IPS DF 6.9 (cell line): ENCODE data around the gene TBL1X.

Experiments
- DNase-seq: peaks from one replicate; pipeline ENCODE4 v3.0.0-alpha.2; 2013; ENCODE audit warnings: low read depth, low spot score
- H3K27ac ChIP-seq: one replicate; pipeline ENCODE4 v1.5.1; 2013; ENCODE audit warnings: low read length, control low read depth
- H3K27me3 ChIP-seq: 2 replicates; pipeline ENCODE4 v1.6.1; 2013; ENCODE audit warnings: mild to moderate bottlenecking, low read length; ENCODE audit not compliant: control insufficient read depth, insufficient read depth
- H3K36me3 ChIP-seq: 2 replicates; pipeline ENCODE4 v1.6.1; 2013; ENCODE audit warnings: low read length; ENCODE audit not compliant: control insufficient read depth, insufficient read depth
- H3K4me1 ChIP-seq: 2 replicates; pipeline ENCODE4 v1.6.1; 2013; ENCODE audit warnings: low read length; ENCODE audit not compliant: control insufficient read depth, insufficient read depth
- H3K4me3 ChIP-seq: 2 replicates; pipeline ENCODE4 v1.5.1; 2013; ENCODE audit warnings: mild to moderate bottlenecking, low read length
- H3K9me3 ChIP-seq: 2 replicates; pipeline ENCODE4 v1.6.1; 2013; ENCODE audit warnings: low read length, inconsistent platforms; ENCODE audit not compliant: control insufficient read depth, insufficient read depth
- WGBS: extraction: QIAGEN DNeasy Blood & Tissue Kit; methylation state at CpG from one replicate; pipeline ENCODE4 v1.1.7; 2013; ENCODE audit warnings: mixed read lengths, missing lambda C conversion rate; ENCODE audit not compliant: insufficient read length, insufficient coverage; 5-methylcytosine and 5-hydroxymethylcytosine counted together

TBL1X gene

DNA sequence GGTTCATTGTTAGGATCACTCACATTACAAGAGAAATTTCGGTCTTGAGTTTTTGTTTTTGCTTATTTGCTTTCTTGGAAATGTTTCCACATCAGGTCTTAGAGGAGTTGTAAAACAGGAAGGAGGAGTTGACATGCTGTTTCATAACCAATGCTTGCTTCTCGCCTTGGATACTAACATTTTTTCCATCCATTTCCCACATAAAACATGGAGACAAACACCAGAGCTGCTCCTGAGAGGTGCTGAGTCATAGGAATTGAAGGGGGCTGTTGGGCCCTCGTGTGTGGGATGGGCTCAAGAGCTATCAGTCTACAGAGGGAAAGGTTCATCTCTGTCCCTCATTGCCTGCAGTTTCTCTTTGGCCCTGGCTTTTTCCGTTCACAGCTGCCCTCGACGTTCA lies 29.9 kb downstream of the TBL1X start:
- DNase-seq: no peak
- H3K27ac ChIP-seq: no peak overlapping the region
- WGBS: no CpG with 5 or more reads among the region's 6 CpGs

DNA sequence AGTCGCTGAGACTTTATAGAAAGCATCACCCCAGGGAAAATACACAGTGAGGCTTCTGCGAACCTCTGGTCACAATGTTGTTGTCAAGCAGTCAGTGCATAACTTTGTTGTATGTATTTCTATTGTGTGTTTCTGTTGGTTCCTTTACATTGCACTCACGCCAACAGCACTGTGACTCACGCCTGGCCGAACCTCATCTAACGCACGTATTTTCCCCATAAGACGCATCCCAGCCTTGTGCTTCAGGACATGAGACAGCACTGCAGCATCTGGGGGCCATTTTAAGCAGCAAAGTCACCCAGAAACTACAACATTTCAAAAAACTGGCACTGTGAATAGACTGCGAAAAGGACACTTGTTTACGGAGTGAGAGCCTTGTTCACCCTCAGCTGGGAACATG lies 30.6 kb downstream of the TBL1X start:
- H3K4me3 ChIP-seq: no peak overlapping the region
- no CpG with 5 or more reads among the region's 10 CpGs for WGBS
- no peak for DNase-seq
- no peaks in the 10 kb centered on the region for H3K27me3 ChIP-seq
- H3K4me1 ChIP-seq: no peaks in the 10 kb centered on the region
- no peaks in the 10 kb centered on the region for H3K9me3 ChIP-seq
- H3K27ac ChIP-seq: no peak overlapping the region
- H3K36me3 ChIP-seq: no peaks in the 10 kb centered on the region

More for the DNA sequence above, 29.9 kb downstream of the TBL1X start:
- Histone ChIP-seq H3K27me3 (no peaks in the 10 kb centered on the region), H3K4me1 (no peaks in the 10 kb centered on the region), H3K9me3 (no peaks in the 10 kb centered on the region), H3K4me3 (no peak overlapping the region), H3K36me3 (no peaks in the 10 kb centered on the region)

DNA sequence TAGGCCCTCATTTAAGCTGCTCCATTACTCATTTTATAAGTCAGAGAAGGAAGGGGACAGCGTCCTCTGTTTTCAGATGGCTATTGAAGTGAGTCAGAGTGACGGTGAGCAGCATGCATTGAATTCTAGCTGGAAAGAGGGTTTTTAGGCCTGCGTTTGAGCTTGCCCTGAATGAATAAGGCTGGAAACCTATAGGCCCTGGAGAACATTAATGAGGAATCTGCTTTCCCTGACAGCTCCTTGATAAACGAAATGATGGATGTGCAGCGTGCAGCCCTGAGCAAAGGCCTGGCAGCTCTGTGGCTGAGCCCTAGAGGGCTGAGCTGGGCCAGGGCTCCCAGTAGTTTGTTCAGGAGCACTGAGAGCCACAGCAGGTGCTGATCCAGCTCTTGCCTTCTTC lies 33.4 kb downstream of the TBL1X start:
- no peak overlapping the region for H3K27ac ChIP-seq
- no peaks in the 10 kb centered on the region for H3K36me3 ChIP-seq
- H3K9me3 ChIP-seq: no peaks in the 10 kb centered on the region
- DNase-seq: no peak
- H3K27me3 ChIP-seq: no peaks in the 10 kb centered on the region
- no CpG with 5 or more reads among the region's 5 CpGs for WGBS
- no peaks in the 10 kb centered on the region for H3K4me1 ChIP-seq
- H3K4me3 ChIP-seq: no peak overlapping the region

GRCh38 chrX:9500584-9500983 lies 35.7 kb downstream of the TBL1X start:
- H3K4me3 ChIP-seq: no peak overlapping the region
- no peaks in the 10 kb centered on the region for H3K27me3 ChIP-seq
- no peaks in the 10 kb centered on the region for H3K36me3 ChIP-seq
- no CpG with 5 or more reads among the region's 6 CpGs for WGBS
- no peak for DNase-seq
- H3K4me1 ChIP-seq: no peaks in the 10 kb centered on the region
- no peak overlapping the region for H3K27ac ChIP-seq
- no peaks in the 10 kb centered on the region for H3K9me3 ChIP-seq

DNA sequence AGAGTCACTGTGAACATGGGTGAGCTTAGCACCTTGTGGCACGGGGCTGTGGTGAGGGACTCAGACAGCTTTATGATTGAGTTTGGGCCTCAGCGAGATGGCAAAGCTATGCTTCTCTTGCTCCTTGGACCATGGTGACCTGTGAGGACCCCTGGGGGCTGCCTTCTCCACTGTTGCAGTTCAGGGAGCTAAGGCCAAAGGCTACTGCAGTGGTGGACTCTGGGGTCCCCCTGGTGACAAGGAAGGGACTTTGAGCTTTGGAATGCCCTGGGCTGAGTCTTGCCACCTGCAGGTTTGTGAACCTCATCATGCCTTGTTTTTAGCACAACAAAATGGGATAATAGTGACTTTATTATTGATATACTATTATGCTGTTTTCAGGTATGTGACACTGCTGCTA lies 36.5 kb downstream of the TBL1X start:
- no peak overlapping the region for H3K27ac ChIP-seq
- no CpG with 5 or more reads among the region's 2 CpGs for WGBS
- no peaks in the 10 kb centered on the region for H3K4me1 ChIP-seq
- no peaks in the 10 kb centered on the region for H3K36me3 ChIP-seq
- no peak overlapping the region for H3K4me3 ChIP-seq
- H3K9me3 ChIP-seq: no peaks in the 10 kb centered on the region
- no peaks in the 10 kb centered on the region for H3K27me3 ChIP-seq
- DNase-seq: no peak

- Histone ChIP-seq H3K4me3 (no peak overlapping the region), H3K9me3 (no peaks in the 10 kb centered on the region), H3K27ac (no peak overlapping the region), H3K27me3 (no peaks in the 10 kb centered on the region), H3K36me3 (no peaks in the 10 kb centered on the region), H3K4me1 (no peaks in the 10 kb centered on the region)
- WGBS: no CpG with 5 or more reads among the region's 8 CpGs
- DNase-seq: no peak
Measured at GRCh38 chrX:9503261-9503660, 38.4 kb downstream of the TBL1X start.

- WGBS: no CpG with 5 or more reads among the region's 2 CpGs
Measured at GRCh38 chrX:9510366-9510765, 45.5 kb downstream of the TBL1X start.

DNA sequence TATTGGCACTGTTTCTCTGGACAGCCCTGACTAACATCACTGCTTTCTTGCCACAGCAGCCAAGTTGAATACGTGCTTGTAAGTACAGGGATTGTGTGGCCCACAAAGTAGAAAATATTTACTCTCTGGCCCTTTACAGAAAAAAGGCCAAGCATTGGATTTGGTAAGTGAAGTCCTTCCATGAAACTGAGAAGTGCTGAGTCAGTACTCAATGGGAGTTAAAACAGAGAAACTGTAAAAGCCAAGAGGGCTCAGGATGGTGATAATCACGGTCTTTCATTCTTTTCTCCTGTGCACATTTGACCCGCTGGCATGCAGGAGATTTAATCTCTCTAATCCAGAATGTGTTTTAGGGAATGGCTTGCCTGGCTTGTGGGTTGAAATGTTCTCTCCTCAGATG lies 46.1 kb downstream of the TBL1X start:
- DNase-seq: no peak
- no CpG with 5 or more reads among the region's 3 CpGs for WGBS
- H3K36me3 ChIP-seq: no peaks in the 10 kb centered on the region

More at GRCh38 chrX:9510366-9510765, 45.5 kb downstream of the TBL1X start:
- Histone ChIP-seq H3K4me1 (no peaks in the 10 kb centered on the region), H3K36me3 (no peaks in the 10 kb centered on the region), H3K27me3 (no peaks in the 10 kb centered on the region), H3K27ac (no peak overlapping the region), H3K9me3 (no peaks in the 10 kb centered on the region), H3K4me3 (no peak overlapping the region)
- DNase-seq: no peak

DNA sequence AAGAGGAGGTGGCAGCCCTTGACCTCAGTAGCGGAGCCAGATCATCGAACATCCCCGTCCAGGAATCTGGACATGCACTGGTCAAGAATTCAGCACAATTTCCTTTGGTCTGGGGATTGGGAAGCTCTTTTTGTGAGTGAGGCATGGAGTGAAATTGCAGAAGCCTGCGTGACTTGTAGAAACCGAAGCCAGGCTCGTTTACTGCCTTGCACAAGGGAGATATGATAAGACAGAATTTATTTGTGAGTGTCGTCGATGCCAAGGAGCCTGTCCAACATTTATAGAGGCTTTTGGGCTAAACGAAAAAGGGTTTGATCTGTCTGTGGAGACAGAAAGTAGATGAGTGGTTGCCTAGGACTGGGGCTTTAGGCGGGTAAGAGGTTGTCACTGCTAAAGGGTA lies 50.6 kb downstream of the TBL1X start:
- H3K36me3 ChIP-seq: no peaks in the 10 kb centered on the region
- no peak overlapping the region for H3K27ac ChIP-seq
- DNase-seq: no peak
- H3K27me3 ChIP-seq: no peaks in the 10 kb centered on the region
- 0 out of 2 replicates have a peak, but pooled peaks cover 1% of the 10 kb centered on the region for H3K4me1 ChIP-seq
- H3K9me3 ChIP-seq: no peaks in the 10 kb centered on the region
- no peak overlapping the region for H3K4me3 ChIP-seq
- no CpG with 5 or more reads among the region's 10 CpGs for WGBS

More for the DNA sequence above, 46.1 kb downstream of the TBL1X start:
- no peaks in the 10 kb centered on the region for H3K9me3 ChIP-seq
- H3K27me3 ChIP-seq: no peaks in the 10 kb centered on the region
- H3K4me3 ChIP-seq: no peak overlapping the region
- no peak overlapping the region for H3K27ac ChIP-seq
- H3K4me1 ChIP-seq: no peaks in the 10 kb centered on the region

- Histone ChIP-seq H3K4me1 (0 out of 2 replicates have a peak, but pooled peaks cover 1% of the 10 kb centered on the region), H3K27ac (no peak overlapping the region), H3K36me3 (no peaks in the 10 kb centered on the region), H3K9me3 (no peaks in the 10 kb centered on the region), H3K4me3 (no peak overlapping the region), H3K27me3 (no peaks in the 10 kb centered on the region)
- no peak for DNase-seq
- no CpG with 5 or more reads among the region's 4 CpGs for WGBS
Measured at GRCh38 chrX:9515973-9516538, 51.2 kb downstream of the TBL1X start.

DNA sequence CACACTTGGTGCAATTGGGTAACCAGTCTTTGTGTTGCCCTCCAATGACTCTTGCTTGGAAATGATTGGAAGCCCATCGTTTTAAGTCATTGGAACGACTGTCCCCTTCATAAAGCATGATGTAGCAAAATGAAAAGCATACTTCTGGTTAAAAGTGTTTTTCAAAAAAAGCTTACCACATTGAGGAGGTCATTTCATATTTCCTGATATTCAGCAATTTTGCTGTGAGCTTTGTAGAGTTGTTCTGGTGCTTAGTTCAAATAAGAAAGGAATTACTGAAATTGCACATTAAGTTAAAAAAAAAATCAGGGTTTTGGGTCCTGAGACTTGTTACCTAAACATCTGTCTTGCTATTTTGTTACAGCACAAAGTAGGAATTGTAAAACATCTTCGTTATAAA lies 51.8 kb downstream of the TBL1X start:
- Histone ChIP-seq H3K4me3 (no peak overlapping the region), H3K9me3 (no peaks in the 10 kb centered on the region), H3K27me3 (no peaks in the 10 kb centered on the region), H3K4me1 (0 out of 2 replicates have a peak, but pooled peaks cover 1% of the 10 kb centered on the region), H3K27ac (no peak overlapping the region), H3K36me3 (no peaks in the 10 kb centered on the region)
- DNase-seq: no peak
- WGBS: no CpG with 5 or more reads among the region's 3 CpGs
